H1 (cell line): ENCODE measurements around the gene CDH18. TPM values are rescaled to one million over a fixed set of nuclear protein-coding genes. Genes with fewer than 3 reads are reported as not detected.

Experiments used
- CBX8 ChIP-seq: fragments of 300-800, 300-1000 bp; sonication (generic); IDR thresholded peaks from 2 replicates; pipeline ENCODE4 v1.7.1; 2016; ENCODE audit warnings: low read depth, low read length, borderline replicate concordance
- CHD7 ChIP-seq: fragments of 300-600 bp; sonication (generic); IDR thresholded peaks from 2 replicates; pipeline ENCODE4 v1.7.1; 2012; ENCODE audit warnings: low read length, moderate library complexity, mild to moderate bottlenecking, inconsistent platforms; ENCODE audit not compliant: insufficient replicate concordance
- CREB1 ChIP-seq: IDR thresholded peaks from 2 replicates; pipeline ENCODE4 v1.6.1; 2012; ENCODE audit warnings: inconsistent platforms
- EGR1 ChIP-seq: IDR thresholded peaks from 2 replicates; pipeline ENCODE4 v1.6.1; 2011; ENCODE audit warnings: low read depth, low read length, borderline replicate concordance
- EP300 ChIP-seq, 2 experiments: IDR thresholded peaks; 1 replicate in 1 of 2; 2 replicates in 1 of 2; pipeline ENCODE4 v1.6.1; 2011 to 2012; ENCODE audit warnings: low read depth in 2 of 2, low read length in 2 of 2, mild to moderate bottlenecking in 2 of 2, borderline replicate concordance in 1 of 2, inconsistent platforms in 1 of 2, moderate library complexity in 1 of 2
- HDAC6 ChIP-seq: IDR thresholded peaks from one replicate; pipeline ENCODE4 v1.7.1; 2012; ENCODE audit warnings: low read depth, mild to moderate bottlenecking, inconsistent platforms, low read length, moderate library complexity
- NRF1 ChIP-seq: IDR thresholded peaks from 2 replicates; pipeline ENCODE4 v1.6.1; 2011; ENCODE audit warnings: mild to moderate bottlenecking, low read depth, low read length, improper control_type of control experiment
- PHF8 ChIP-seq: fragments of 200-600 bp; sonication (generic); conservative IDR thresholded peaks from 2 replicates; pipeline ENCODE4 v1.7.1; 2012; ENCODE audit warnings: low read depth, mild to moderate bottlenecking, inconsistent platforms, low read length, moderate library complexity
- POU5F1 ChIP-seq: IDR thresholded peaks from 2 replicates; pipeline ENCODE4 v1.6.1; 2011; ENCODE audit warnings: low read depth, mild to moderate bottlenecking, low read length, moderate library complexity
- RAD21 ChIP-seq, 2 experiments: IDR thresholded peaks in 1 of 2; conservative IDR thresholded peaks in 1 of 2; 2 replicates each; pipeline ENCODE4 v1.6.1; 2011; ENCODE audit warnings: low read depth in 2 of 2, low read length in 2 of 2, improper control_type of control experiment in 1 of 2, inconsistent platforms in 1 of 2, mild to moderate bottlenecking in 1 of 2, moderate library complexity in 1 of 2
- TAF7 ChIP-seq: optimal IDR thresholded peaks from 2 replicates; pipeline ENCODE3; 2011; ENCODE audit warnings: low read depth, mild to moderate bottlenecking, inconsistent platforms, low read length, moderate library complexity, borderline replicate concordance
- ZNF274 ChIP-seq: IDR thresholded peaks from 2 replicates; pipeline ENCODE4 v1.7.0; 2012; ENCODE audit warnings: low read length, borderline replicate concordance; ENCODE audit errors: extremely low read depth
- polyA plus RNA-seq, 7 experiments: library from polyadenylated mRNA; depleted of rRNA in 3 of 7; stranded (reverse) in 5 of 7; unstranded in 2 of 7; fragments of >200 nt in 5 of 7; fragments of 200-250 nt in 2 of 7; gene quantifications; 1 replicate in 5 of 7; 2 replicates in 1 of 7; 4 replicates in 1 of 7; pipeline versions ENCODE4 v1.2.1 to v1.2.3, GENCODE V29; 2011 to 2013; ENCODE audit warnings: missing spikeins in 2 of 7, mixed read lengths in 2 of 7
- total RNA-seq: library from RNA; stranded (reverse); fragmentation: NEBNext Ultra II Directional; extraction: Animal tissue kit (Norgen Biotek cat#: 25700); gene quantifications from 2 replicates; pipeline ENCODE4 v1.2.1, GENCODE V29; 2021

Gene CDH18
- total and polyA plus RNA-seq, 2 of the 8 experiments (the other 6 are each of a cell fraction or from before 2014, with no cell fraction given): 0.30 to 0.32 TPM

GRCh38 chr5:19978476-19978875, 9.5 kb downstream of the CDH18 start (continued):
- TF ChIP-seq CHD7 (no peak), HDAC6 (no peak), RAD21 (IDR thresholded peaks at IDR 0.05 in 1 of 2, conservative IDR thresholded peaks at IDR 0.05 in 1 of 2; ENCODE audit: low read depth in 2 of 2, low read length in 2 of 2) (no peak), CREB1 (no peak), NRF1 (no peak), POU5F1 (no peak), PHF8 (no peak), EGR1 (no peak), EP300 (IDR thresholded peaks at IDR 0.05; ENCODE audit: borderline replicate concordance in 1 of 2, low read depth in 2 of 2, low read length in 2 of 2) (no peak), TAF7 (no peak), ZNF274 (no peak), CBX8 (no peak)
